Ovary (tissue), 3 donors: ENCODE data around the gene PCDHGB4.

Experiments used
- CTCF ChIP-seq, 3 donors: fragments of 450-650 bp in 2 of 3; fragments of 200-600 bp in 1 of 3; IDR thresholded peaks; one replicate each; pipeline versions ENCODE4 v1.5.1 to v1.8.0; 2016 to 2022; ENCODE audit warnings: antibody characterized with exemption in 3 of 3, mild to moderate bottlenecking in 1 of 3
- EP300 ChIP-seq: sonication (generic); formaldehyde crosslinking; IDR thresholded peaks from one replicate; pipeline ENCODE4 v1.6.1; 2017; ENCODE audit warnings: antibody characterized with exemption
- POLR2A ChIP-seq: fragments of 450-650 bp; IDR thresholded peaks from one replicate; pipeline ENCODE4 v1.6.1; 2017; ENCODE audit warnings: antibody characterized with exemption, mild to moderate bottlenecking, moderate library complexity
- donor health status: DM: no; HTN: no; CAD: no.

DNA sequence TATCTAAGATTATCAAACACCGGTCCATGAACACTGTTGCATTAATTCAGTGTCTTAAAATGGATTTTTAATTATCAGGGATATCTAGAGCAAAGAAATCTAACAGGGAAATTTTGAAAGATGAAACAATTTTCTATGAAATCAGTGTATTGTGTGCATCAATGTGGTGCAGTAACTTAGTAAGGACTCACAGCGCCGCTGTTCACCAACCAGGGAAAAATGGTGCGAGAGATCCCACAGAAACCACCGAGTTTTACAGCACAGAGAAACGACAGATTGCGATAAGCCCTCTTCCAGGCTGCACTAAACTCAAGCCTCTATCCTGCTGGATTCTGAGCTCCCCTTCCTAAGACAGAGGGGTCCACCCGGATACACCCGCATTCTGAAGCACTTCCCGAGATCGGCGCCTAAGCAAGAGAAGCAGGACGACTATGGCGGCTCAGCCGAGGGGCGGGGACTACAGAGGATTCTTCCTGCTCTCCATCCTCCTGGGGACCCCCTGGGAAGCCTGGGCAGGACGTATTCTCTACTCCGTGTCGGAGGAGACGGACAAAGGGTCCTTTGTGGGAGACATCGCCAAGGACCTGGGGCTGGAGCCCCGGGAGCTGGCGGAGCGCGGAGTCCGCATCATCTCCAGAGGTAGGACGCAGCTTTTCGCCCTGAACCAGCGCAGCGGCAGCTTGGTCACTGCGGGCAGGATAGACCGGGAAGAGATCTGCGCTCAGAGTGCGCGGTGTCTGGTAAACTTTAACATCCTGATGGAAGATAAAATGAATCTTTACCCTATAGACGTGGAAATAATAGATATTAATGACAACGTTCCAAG is 4.8 kb upstream of the PCDHGB4 start, which contains the start of gene PCDHGA7:
- TF ChIP-seq CTCF (IDR thresholded peaks at IDR 0.05) (no peak), EP300 (no peak), POLR2A (no peak)
